Fibroblast of skin of abdomen (primary cell): ENCODE measurements around the gene THSD1. TPM values are rescaled to one million over a fixed set of nuclear protein-coding genes. Genes with fewer than 3 reads are reported as not detected.

Source experiments
- DNase-seq: peaks from one replicate; pipeline ENCODE4 v3.0.0-alpha.2; 2013
- polyA plus RNA-seq, 2 experiments: library from polyadenylated mRNA; unstranded; fragments of 120-200 nt; gene quantifications; one replicate each; pipeline ENCODE4 v1.2.1, GENCODE V29; 2013; ENCODE audit not compliant: insufficient read length in 2 of 2

The THSD1 gene
- polyA plus RNA-seq (2013, experiment 1 of 2; ENCODE audit: insufficient read length): 2.5 TPM
- 2.7 TPM for polyA plus RNA-seq (2013, experiment 2 of 2; ENCODE audit: insufficient read length)

GRCh38 chr13:52405767-52406494 is at the start of gene THSD1:
Gene THSD1, minus strand, starts transcription at chr13:52406172. Its CDS starts 3,572 bp downstream, at chr13:52402600.
- peak; percentile 20 for DNase-seq

GRCh38 chr13:52455677-52456041 is 49.7 kb upstream of the THSD1 start:
- peak; percentile 60 for DNase-seq

- peak; percentile 91 for DNase-seq
Measured at GRCh38 chr13:52454820-52455676, 49.1 kb upstream of the THSD1 start, which contains the start of gene CKAP2. Gene CKAP2, plus strand, starts transcription at chr13:52455478. Its CDS starts 79 bp downstream, at chr13:52455557.

GRCh38 chr13:52454459-52454819 is 48.5 kb upstream of the THSD1 start:
- DNase-seq: no peak

- DNase-seq: no peak
Measured at GRCh38 chr13:52452470-52452869, 46.5 kb upstream of the THSD1 start.

GRCh38 chr13:52451135-52451804 is 45.3 kb upstream of the THSD1 start:
- DNase-seq: no peak

- DNase-seq: no peak
Measured at GRCh38 chr13:52450793-52451116, 44.8 kb upstream of the THSD1 start.

- DNase-seq: peak; percentile 93
Measured at GRCh38 chr13:52450012-52450792, 44.2 kb upstream of the THSD1 start, which contains the start of gene VPS36. Gene VPS36, minus strand, starts transcription at chr13:52450634. Its CDS starts 40 bp downstream, at chr13:52450594.

- no peak for DNase-seq
Measured at GRCh38 chr13:52449331-52450011, 43.5 kb upstream of the THSD1 start.

GRCh38 chr13:52447815-52448552 is 42.0 kb upstream of the THSD1 start:
- no peak for DNase-seq

GRCh38 chr13:52447354-52447753 is 41.4 kb upstream of the THSD1 start:
- DNase-seq: no peak

- no peak for DNase-seq
Measured at GRCh38 chr13:52446265-52446664, 40.3 kb upstream of the THSD1 start.

GRCh38 chr13:52432456-52432855 is 26.5 kb upstream of the THSD1 start:
- no peak for DNase-seq

GRCh38 chr13:52428295-52428694 is 22.3 kb upstream of the THSD1 start:
- no peak for DNase-seq

- DNase-seq: no peak
Measured at GRCh38 chr13:52421216-52421615, 15.2 kb upstream of the THSD1 start.

GRCh38 chr13:52419080-52419479 is 13.1 kb upstream of the THSD1 start:
- DNase-seq: no peak

- DNase-seq: peak; percentile 61
Measured at GRCh38 chr13:52414963-52415362, 9.0 kb upstream of the THSD1 start.

GRCh38 chr13:52414051-52414450 is 8.1 kb upstream of the THSD1 start:
- DNase-seq: no peak

- DNase-seq: no peak
Measured at GRCh38 chr13:52412128-52412527, 6.2 kb upstream of the THSD1 start.

GRCh38 chr13:52411629-52412028 is 5.7 kb upstream of the THSD1 start:
- peak; percentile 87 for DNase-seq
